ENCODE results near the gene ZNF90.

DNA sequence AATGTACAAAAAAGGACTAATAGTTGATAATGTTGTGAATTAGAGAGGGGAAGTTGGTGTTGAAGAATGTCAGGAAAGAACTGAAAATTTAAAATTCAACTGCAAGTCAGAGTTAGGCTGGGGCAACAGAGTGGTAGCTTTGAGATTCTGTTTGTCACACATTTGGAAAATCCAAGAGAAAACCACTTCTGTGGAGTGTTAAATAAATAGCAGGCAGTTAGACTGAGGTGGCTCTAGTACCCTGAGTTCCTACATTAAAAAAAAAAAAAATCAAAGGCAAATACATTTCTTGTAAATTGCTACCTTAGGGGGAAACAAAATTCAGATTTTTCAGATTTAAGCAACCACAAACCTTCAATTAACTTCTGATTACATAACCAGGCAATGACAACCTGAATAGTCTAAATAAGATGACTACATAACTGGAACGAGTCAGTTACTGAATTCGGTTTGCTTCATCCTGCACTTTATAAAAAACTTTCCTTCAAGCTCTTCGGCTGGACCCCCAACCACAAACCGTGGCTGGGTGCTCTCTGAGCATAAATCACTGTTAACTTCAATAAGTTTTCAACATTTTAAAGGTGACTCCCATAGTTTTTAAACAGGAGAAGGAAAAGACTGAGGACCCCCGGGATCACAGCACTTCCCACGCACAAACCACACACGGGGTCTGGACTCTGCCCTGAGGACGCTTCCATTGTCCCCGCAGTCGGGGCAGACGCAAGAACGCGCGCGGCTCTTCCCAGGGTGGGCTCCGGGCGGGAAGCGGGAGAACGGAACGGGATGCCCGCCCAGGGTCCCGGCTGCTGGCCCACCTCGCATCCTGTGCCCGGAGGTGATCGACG lies 39.2 kb upstream of the ZNF90 start:
- TF ChIP-seq CTCF (IDR thresholded peaks at IDR 0.05), result no peak
- no peak for TF ChIP-seq POLR2A (IDR thresholded peaks at IDR 0.05)
- no peak for TF ChIP-seq POLR2AphosphoS5 (IDR thresholded peaks at IDR 0.05)
- no peak for TF ChIP-seq EP300 (IDR thresholded peaks at IDR 0.05)

Data from upper lobe of left lung (tissue), 4 donors.